WERI-Rb-1 (cell line): ENCODE measurements around the gene KLHL17.

Experiments
- DNase-seq: peaks from one replicate; pipeline ENCODE4 v3.0.0-alpha.2; 2020
- H3K27ac ChIP-seq: fragments of 250-450 bp; sonication (Bioruptor Pico); 2 replicates; pipeline ENCODE4 v1.5.1; 2020; ENCODE audit warnings: mild to moderate bottlenecking, moderate library complexity
- H3K27me3 ChIP-seq: fragments of 250-450 bp; sonication (Bioruptor Pico); 2 replicates; pipeline ENCODE4 v1.5.1; 2021; ENCODE audit warnings: mild to moderate bottlenecking, low read depth, moderate library complexity; ENCODE audit not compliant: insufficient read depth, severe bottlenecking
- H3K36me3 ChIP-seq: fragments of 250-450 bp; sonication (Bioruptor Pico); 2 replicates; pipeline ENCODE4 v1.5.1; 2020; ENCODE audit warnings: mild to moderate bottlenecking, moderate library complexity
- H3K4me3 ChIP-seq: 2 replicates; pipeline ENCODE4 v1.5.1; 2011; ENCODE audit warnings: low read depth, mild to moderate bottlenecking, control low read depth, low read length
- H3K9me3 ChIP-seq: fragments of 250-450 bp; sonication (Bioruptor Pico); 2 replicates; pipeline ENCODE4 v1.5.1; 2021; ENCODE audit warnings: mild to moderate bottlenecking, moderate library complexity; ENCODE audit not compliant: severe bottlenecking
- TF ChIP-seq, protein P1 (sequence below): IDR thresholded peaks from 2 replicates; pipeline ENCODE4 v1.5.1; 2011; ENCODE audit warnings: low read depth, mild to moderate bottlenecking, control low read depth, inconsistent platforms, low read length

Gene KLHL17

DNA sequence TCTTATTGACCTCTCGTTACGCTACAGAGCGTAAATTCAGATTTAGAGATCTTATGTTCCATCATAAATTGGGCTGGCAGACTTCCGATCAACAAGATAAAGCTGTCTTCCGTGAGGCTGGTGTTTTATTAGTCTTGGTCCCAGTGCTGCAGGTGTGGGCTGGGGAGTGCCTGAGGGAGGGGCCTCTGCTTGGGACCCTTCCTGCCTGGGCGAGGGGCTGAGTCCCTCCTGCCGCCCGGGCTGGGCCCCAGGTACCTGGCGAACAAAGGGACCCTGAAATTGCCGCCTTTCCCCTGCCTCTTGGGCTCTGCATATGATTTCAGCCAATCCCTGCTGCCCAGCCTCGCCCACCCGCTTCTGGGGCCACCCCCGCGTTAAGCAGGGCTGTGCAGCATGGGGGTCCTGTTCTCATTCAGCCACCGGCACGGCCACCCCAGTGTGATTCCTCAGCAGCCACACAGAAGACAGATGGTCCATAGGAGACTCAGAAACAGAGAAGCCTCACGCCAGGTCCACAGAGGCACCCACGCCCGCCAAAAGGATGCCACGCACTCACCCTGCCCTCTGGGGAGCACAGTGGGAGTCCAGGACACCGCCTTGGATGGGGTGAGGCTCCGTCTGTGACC is 42.8 kb upstream of the KLHL17 start:
- no peak overlapping the region for H3K4me3 ChIP-seq
- no peaks in the 10 kb centered on the region for H3K9me3 ChIP-seq
- peak; percentile 23 for DNase-seq
- no peaks in the 10 kb centered on the region; the same call in 1 of the 2 replicates for H3K36me3 ChIP-seq
- no peaks in the 10 kb centered on the region for H3K27me3 ChIP-seq
- peak overlapping the region; percentile 7 for H3K27ac ChIP-seq
- TF ChIP-seq, protein P1, sequence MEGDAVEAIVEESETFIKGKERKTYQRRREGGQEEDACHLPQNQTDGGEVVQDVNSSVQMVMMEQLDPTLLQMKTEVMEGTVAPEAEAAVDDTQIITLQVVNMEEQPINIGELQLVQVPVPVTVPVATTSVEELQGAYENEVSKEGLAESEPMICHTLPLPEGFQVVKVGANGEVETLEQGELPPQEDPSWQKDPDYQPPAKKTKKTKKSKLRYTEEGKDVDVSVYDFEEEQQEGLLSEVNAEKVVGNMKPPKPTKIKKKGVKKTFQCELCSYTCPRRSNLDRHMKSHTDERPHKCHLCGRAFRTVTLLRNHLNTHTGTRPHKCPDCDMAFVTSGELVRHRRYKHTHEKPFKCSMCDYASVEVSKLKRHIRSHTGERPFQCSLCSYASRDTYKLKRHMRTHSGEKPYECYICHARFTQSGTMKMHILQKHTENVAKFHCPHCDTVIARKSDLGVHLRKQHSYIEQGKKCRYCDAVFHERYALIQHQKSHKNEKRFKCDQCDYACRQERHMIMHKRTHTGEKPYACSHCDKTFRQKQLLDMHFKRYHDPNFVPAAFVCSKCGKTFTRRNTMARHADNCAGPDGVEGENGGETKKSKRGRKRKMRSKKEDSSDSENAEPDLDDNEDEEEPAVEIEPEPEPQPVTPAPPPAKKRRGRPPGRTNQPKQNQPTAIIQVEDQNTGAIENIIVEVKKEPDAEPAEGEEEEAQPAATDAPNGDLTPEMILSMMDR, result no peak

DNA sequence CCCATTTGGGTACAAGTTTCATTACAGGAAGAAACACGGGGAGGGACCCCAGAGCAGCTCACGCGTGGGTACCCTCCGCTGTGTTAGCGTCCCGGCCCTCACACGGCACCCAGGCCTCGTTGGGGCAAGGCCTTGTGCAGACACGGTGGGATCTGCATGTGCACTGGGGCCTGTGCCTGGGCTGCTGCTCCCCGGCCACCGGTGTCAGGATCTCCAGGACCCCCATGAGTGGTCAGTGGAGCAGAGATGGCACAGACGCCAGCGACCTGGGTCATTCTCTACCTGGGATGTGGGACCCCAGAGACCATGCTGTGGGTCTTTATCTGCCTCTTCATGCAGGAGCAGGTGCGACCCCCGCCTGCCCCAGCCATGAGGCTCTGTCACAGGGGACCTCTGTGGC is 42.0 kb upstream of the KLHL17 start:
- no peak overlapping the region for H3K4me3 ChIP-seq
- 0 out of 2 replicates have a peak overlapping the region, but pooled peaks have one; percentile 12 for H3K27ac ChIP-seq
- DNase-seq, result no peak
- no peaks in the 10 kb centered on the region for H3K9me3 ChIP-seq
- no peaks in the 10 kb centered on the region for H3K27me3 ChIP-seq
- H3K36me3 ChIP-seq, result no peaks in the 10 kb centered on the region; the same call in 1 of the 2 replicates
- TF ChIP-seq, protein P1, result no peak

DNA sequence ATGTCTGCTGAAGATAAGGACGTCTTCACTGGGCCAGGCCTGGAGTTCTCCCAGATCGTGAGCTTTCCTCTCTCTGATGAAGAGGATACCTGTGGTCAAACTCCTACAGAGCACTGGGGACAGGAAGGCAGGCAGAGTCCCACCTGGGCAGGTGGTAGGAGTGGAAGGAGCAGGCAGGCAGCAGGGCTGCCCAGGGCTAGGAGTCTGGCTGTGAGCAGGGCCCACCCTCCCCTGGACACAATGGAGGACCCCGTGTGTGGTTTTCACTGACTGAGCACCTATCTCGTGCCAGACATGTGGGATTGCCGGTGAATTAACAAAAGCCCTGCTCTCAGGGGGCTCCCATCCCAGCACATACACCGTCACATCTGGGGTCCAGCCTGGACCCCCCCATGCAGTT is 41.5 kb upstream of the KLHL17 start:
- TF ChIP-seq, protein P1, result no peak
- no peak overlapping the region for H3K27ac ChIP-seq
- H3K27me3 ChIP-seq, result no peaks in the 10 kb centered on the region
- H3K4me3 ChIP-seq, result no peak overlapping the region
- DNase-seq, result no peak
- H3K9me3 ChIP-seq, result no peaks in the 10 kb centered on the region
- no peaks in the 10 kb centered on the region; the same call in 1 of the 2 replicates for H3K36me3 ChIP-seq

DNA sequence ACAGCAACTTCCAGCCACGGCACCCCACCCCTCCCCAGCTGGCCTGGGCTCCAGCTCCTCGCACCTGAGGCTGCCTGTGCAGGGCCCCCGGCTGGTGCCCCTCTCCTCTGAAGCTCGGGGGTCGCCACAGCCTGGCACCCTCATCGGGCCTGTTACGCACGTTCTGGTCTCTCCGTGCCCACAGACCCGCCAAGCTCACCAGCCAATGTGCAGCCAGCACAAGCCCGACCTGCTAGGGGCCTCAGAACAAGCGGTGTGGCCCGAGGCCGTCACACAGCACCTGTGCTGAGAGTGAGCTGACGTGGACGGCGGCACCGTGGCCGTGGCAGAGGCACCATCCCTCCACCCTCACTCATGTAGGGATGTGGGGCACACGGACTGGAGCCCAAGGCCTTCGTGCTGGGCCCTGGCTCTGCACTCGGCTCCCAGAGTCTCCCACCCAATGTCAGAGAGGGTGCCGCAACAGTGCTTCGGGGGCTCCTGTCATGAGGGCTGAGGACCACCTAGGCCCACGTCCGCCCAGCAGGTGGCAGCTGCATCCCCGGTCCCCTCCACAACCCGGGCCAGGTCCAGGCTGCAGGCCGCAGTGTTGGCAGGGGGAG is 41.0 kb upstream of the KLHL17 start:
- TF ChIP-seq, protein P1, result peak; percentile 50
- DNase-seq, result no peak
- Histone ChIP-seq H3K36me3 (no peaks in the 10 kb centered on the region; the same call in 1 of the 2 replicates), H3K27ac (peak overlapping the region; percentile 20; the same call in 1 of the 2 replicates), H3K9me3 (no peaks in the 10 kb centered on the region), H3K4me3 (no peak overlapping the region), H3K27me3 (no peaks in the 10 kb centered on the region)

DNA sequence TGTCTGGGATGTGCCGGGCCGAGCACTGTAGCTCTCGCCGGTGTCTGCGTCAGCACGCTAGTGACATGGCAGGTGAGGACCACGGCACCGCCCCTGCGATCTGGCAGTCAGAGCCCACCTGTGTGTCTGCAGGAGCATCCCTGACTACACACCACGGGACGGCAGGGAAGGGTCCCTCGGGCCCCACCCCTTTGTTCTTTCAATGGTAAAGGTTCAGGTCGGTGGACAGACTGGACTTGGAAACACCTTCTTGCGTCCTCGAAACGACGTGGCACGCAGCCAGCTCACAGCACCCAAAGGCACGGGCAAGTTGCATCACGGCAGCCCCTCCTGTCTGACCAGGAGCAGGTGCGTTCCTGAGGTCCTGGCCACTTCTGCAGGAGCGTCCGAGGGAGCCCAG is 40.4 kb upstream of the KLHL17 start:
- H3K27ac ChIP-seq, result peak overlapping the region; percentile 63
- DNase-seq, result no peak
- H3K27me3 ChIP-seq, result no peaks in the 10 kb centered on the region
- H3K9me3 ChIP-seq, result no peaks in the 10 kb centered on the region
- H3K4me3 ChIP-seq, result no peak overlapping the region
- TF ChIP-seq, protein P1, result no peak
- no peaks in the 10 kb centered on the region; the same call in 1 of the 2 replicates for H3K36me3 ChIP-seq
